Stimulated activated CD4-positive, alpha-beta T cell treated with anti-CD3 and anti-CD28 coated beads, Interleukin-2, amount 100 ng/mL, for 24 hours (primary cell): ENCODE data around the gene THEMIS2.
A peak's percentile ranks its signal among the peaks of the same experiment; 100 is the strongest.
"Not testable (repeated sequence)": the region's sequence is repeated elsewhere in the genome, so short reads cannot be mapped to it uniquely, and the experiment has no call there.

Experiments used
- DNase-seq, 2 donors: peaks; one replicate each; pipeline ENCODE4 v3.0.0-alpha.2; 2020

THEMIS2 gene

DNA sequence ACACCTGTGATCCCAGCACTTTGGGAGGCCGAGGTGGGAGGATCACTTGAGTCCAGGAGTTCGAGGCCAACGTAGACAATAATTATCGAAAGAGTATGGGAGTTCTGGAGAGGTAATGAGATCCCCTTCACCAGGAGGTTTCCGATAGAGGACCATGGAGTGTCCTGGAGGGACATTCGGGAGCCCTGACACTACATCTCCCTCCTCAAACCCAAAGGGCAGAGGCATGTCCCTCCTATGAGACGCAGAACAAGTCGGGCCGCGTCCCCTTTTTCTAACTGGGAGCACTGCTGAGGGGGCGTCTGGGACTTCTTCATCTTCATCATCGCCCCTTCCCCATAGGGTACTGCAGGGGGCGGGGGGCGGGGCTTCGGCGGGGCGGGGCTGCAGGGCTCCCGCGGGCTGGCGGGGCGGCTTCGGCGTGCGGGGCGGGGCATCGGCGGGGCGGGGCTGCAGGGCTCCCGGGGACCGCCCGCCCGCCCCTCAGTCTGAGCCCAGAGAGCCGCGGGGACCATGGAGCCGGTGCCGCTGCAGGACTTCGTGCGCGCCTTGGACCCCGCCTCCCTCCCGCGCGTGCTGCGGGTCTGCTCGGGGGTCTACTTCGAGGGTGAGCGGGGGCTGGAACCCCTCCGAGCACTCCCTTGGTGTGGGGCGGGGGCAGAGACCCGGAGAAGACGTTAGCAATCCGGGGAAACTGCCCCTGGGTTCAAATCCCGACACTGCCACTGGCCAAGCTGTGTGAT, at the start of gene THEMIS2:
Gene THEMIS2 (plus strand): TSS at position 486 of the 743 bp plus-strand sequence. CDS start 28 bp downstream, at position 514.
- DNase-seq = peak; percentile 84 to 86

DNA sequence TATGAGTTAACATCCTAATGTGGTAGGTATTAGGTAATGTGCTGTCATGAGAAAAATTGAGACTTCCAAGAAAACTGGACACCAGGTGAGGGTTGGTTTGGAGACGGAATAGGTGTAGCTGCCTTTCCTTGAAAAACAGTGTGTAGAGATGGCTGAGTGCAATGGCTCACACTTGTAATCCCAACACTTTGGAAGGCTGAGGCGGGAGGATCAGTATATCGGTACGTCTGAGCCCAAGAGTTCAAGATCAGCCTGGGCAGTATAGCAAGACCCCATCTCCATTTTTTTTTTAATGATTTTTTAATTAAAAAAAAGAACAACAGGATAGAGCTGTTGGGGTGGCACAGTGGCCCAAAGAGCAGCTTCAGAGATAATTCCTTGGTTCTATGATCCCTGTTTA, 48.6 kb upstream of the THEMIS2 start:
- no peak for DNase-seq

DNA sequence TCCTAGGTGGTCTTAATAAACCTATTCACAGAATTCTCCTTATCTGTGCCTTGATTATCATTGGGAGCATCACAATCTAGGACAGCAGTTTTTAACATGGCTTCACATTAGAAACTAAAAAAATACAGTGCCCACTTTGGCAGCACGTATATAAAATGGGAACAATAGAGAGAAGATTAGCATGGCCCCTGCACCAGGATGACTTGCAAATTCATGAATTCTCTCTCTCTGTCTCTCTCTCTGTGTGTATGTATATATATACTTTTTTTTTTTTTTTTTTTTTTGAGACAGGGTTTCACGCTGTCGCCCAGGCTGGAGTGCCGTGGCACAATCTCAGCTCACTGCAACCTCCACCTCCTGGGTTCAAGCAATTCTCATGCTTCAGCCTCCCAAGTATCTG, 47.9 kb upstream of the THEMIS2 start:
- no peak for DNase-seq

DNA sequence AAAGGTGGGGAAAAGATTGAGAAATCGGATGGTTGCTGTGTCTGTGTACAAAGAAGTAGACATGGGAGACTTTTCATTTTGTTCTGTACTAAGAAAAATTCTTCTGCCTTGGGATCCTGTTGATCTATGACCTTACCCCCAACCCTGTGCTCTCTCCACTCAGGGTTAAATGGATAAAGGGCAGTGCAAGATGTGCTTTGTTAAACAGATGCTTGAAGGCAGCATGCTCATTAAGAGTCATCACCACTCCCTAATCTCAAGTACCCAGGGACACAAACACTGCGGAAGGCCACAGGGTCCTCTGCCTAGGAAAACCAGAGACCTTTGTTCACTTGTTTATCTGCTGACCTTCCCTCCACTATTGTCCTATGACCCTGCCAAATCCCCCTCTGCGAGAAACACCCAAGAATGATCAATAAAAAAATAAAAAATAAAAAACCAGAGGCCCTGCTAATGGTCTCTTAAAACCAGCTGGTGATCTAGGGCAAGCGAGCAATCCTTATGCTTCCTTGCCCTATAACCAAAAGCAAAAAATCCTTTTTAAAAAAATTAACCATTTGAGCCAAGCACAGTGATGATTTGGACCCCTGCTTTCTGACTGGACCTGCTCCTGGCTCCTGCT, 42.9 kb upstream of the THEMIS2 start:
- not testable (repeated sequence) for DNase-seq

DNA sequence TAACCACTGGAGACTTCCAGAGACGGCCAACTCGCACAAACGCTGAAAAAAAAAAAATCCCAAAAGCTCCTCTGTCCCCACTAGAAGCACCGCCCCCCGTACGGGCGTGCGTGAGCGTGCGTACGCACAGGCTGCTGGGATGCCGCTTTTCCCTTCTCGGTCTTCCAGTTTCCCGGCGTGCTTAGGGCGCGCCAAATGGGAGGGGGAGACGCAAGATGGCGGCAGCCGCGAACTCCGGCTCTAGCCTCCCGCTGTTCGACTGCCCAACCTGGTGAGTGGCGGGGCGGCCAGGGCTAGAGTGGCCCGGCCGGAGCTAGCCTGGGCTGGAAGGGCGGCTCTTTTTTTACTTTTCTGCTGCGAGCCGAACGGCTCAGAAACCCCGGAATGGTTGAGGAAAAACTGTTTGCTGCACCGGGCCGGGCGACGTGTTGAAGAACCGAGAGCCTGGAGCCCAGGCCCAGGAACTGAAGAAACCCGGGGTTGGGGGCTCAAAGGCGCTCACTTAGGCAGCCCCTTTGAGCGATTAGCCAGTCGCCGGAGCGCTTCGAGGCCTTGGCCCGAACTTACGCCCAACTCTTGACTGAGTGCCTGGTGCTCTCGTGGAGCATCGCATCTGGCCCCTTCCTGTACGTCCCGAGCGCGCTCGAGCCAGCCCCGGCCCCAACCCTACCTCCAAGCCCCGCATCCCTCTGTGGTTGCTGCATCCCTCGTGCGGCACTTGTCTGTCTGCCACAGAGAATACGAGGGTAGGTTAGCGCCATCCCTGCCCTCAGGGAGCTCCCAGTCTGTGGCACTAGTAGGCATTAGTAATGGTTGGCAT, 41.5 kb upstream of the THEMIS2 start, which contains the start of gene PPP1R8:
Gene PPP1R8 (plus strand): TSS at position 162 of the 820 bp plus-strand sequence. CDS start 54 bp downstream, at position 216.
- peak; percentile 91 to 92 for DNase-seq

DNA sequence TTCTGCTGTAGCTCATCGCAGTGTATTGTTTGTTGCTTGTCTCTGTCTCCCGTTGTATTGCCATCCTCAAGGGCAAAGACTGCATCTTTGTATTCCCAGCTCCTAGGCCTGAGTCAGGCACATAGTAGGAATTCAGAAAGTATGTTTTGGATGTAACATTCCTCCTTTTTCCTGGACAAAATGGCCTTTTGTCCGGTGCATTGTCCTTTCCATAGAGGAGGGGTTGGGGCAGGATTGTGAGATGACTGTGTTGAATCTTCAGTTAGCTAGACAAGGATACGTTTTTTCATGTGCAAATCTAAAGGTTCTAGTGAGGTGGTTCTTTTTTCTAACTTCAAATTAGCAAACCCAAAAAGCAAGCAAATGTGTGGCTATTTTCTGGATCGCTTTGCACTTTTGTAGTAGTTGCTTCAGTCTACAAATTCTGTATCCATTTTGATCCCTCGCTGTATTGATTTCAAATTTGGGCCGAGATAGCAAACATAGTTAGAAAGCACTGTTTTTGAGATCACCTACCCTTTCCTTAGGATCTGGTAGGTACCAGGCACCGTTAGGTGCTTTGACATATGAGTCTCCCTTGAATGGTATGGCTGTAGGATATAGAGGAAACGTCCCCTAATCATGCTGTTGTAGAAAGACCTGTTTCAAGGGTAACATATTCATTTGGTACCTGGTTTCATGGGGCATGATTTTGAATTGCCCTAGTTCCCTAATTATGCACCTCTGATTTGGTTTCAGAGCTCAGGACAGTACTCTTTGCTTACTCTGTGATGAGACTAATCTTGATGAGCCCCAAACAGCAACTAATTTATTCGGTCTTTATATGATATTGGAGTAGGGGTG, 40.6 kb upstream of the THEMIS2 start:
- no peak for DNase-seq

DNA sequence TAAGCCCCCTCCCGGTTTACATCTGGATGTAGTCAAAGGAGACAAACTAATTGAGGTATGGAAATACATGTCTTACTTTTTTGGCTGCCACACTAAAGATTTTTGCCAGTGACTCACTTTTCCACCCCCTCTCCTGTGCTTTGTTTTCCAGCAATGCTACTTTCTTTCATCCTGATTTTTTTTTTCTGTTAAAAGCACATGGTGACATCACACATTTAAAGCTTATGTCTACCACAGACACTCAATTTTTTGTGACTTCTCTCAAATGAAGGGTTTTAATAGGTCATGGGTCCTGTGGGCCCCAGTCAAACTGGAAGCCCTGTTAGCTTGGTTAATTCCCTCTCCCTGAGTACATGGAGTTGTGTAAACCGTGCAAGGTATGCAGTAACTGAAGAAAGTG, 39.6 kb upstream of the THEMIS2 start:
- no peak for DNase-seq

DNA sequence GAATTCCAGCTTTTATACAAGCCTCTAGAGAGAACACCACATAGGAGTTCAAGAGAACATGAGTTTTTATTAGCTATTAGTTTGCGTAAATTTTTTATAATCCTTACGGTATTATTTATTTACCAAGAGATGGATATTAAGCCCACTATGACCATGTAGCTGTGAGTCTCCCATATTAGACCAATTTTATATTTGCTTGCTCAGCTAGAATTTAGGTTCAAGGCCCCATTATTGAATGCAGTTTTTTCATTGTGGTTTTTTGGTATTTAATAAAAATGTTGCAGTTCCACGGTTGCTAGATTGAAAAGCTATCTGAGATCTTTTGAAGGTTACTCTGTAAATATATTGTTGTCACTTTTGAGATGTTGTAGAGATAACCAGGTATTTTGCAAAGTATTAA, 38.9 kb upstream of the THEMIS2 start:
- DNase-seq = no peak

DNA sequence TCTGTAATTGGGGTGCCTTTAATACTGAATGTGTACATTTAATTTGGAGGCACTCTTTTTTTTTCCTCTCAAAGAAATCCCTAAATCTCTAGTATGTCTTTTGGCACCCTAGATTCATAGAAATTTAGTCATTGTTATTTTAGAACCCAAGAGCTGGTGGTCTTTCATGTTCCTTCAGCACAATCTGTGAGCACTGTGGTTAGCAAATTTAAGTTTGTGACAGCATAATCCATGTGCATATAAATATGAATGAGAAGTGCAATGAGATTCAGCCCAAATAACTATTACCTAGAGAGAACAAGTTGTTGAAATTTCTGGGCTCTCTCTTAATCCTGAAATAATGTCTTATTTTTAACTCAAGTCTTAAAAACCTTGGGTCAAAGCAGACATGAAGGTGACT, 37.3 kb upstream of the THEMIS2 start:
- DNase-seq = no peak

DNA sequence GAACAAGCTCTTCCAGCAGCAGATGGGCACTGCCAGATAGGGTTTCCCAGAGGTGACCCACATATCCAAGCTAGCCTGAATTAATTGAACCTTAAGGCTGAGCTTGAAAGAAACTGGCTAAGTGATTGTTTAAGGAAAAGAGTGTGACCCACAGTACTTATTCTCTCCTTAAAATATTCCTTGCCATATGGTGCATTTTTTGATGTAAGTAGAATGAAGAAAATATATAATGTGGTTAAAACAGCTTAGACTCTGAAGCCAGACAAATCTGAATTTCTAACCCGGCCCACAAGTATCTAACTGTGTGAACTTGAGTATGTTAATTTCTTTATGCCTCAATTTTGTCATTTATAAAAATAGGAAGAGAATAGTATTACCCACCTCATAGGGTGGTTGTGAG, 36.8 kb upstream of the THEMIS2 start:
- DNase-seq = no peak

DNA sequence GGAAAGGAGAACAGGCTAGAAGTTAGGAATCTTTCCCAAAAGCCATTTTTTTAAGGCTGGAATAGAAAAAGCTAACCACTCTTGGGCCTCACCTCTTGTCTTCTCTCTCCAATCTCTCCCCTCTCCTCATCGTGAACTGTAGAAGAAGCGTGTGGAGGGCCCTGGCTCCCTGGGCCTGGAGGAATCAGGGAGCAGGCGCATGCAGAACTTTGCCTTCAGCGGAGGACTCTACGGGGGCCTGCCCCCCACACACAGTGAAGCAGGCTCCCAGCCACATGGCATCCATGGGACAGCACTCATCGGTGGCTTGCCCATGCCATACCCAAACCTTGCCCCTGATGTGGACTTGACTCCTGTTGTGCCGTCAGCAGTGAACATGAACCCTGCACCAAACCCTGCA, 22.4 kb upstream of the THEMIS2 start:
- no peak for DNase-seq

DNA sequence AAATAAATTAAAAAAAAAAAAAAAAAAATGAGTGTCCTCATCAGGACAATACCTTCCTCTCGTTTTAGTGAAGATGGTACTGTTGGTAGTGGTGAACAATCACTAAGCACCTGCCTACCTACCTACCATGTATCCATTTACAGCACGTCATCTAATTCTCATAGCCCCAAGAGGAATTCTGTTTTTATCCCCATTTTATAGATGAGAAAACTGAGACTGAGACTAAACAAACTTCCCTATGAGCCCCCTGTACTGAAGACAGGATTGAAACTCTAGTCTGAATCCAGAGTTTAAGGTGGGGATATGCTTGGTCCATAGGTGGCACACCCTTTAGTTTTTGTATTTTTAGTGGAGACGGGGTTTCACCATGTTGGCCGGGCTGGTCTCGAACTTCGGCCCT, 17.3 kb upstream of the THEMIS2 start:
- no peak for DNase-seq

DNA sequence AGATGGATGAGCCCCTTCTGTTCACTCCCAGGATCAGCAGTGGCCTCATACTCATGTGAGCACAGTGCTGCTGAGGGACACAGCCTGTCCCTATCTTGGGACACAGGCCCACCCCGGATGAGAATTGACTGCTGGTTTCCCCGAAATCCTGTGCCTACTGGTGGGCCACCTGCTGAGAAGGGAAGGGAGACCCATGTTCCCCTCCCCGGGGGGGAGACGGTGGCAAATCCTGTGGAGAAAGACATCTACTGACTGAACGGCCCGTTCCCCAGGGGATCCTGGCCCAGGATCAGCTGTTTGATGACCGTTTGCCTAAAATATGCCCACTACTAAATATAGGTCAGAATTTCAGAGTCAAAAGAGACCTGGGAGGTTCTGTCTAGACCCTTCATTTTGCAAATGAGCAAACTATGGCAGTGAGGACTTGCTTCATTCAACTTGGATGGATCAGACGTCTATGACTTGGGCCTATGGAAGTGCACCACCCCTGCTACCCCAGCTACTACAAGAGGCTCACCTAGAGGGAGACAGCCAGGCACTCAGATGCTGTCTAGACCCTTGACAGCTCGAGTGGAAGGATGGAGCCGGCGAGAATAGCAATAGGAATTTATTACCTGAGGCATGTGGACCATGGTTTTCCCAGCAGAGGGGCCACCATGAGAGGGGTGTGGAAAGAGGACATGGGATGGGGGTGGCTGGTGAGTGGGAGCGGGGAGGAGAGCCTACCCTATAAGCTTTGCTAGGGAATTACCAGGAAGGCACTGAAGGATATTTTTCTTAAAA, 15.6 kb upstream of the THEMIS2 start:
- no peak for DNase-seq

DNA sequence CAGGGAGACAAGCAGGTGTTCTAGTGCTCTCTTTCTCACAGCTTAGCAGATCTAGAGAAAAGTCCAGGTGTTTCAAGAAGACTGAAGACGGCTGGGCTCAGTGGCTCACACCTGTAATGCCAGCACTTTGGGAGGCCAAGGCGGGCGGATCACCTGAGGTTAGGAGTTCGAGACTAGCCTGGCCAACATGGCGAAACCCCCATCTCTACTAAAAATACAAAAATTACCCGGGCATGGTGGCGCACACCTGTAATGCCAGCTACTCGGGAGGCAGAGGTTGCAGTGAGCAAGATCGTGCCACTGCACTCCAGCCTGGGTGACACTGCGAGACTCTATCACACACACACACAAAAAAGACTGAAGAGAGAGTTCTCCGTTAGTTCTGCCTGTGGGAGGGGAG, 14.8 kb upstream of the THEMIS2 start:
- DNase-seq = not testable (repeated sequence)

DNA sequence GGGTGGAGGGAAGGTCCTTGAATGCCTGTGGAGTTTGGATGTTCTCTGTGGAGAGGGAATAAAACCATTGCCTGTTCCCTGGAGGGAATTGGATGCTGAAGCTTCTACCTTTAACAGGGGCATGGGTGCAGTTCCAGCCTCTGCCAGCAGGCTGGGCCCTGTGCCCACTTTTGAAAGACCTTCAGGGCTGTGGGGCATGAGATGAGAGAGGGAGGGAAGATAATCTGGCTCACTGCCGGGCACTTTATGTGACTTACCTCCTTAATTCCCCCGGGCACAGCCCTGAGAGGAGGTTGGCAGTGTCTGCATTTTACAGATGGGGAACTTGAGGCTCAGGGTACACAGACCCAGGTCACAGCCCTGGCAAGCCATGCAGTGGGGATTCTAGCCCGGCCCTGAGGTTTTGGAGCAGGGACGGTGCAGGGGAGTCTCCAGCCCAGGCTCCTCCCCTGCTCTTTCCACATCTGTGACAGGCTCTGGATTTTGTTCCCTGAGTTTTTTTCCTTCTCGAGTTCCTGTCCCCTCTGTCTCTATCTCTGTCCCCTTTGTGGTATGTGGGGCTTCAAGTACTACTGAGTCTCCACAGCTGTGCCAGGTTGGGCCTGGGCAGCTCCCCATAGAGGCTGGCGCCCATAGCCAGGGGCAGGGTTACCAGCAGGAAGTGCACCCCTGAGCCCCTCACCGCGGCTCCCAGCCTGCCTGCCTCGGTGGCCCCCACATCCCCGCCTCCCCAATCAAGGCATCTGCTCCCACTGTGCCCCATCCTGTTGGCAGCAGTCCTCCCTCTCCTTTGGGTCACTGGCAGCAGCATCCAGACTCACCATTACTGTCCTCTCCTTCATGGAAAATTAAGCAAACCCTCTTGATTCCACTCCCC, 14.0 kb upstream of the THEMIS2 start:
- peak; percentile 88 to 90 for DNase-seq

DNA sequence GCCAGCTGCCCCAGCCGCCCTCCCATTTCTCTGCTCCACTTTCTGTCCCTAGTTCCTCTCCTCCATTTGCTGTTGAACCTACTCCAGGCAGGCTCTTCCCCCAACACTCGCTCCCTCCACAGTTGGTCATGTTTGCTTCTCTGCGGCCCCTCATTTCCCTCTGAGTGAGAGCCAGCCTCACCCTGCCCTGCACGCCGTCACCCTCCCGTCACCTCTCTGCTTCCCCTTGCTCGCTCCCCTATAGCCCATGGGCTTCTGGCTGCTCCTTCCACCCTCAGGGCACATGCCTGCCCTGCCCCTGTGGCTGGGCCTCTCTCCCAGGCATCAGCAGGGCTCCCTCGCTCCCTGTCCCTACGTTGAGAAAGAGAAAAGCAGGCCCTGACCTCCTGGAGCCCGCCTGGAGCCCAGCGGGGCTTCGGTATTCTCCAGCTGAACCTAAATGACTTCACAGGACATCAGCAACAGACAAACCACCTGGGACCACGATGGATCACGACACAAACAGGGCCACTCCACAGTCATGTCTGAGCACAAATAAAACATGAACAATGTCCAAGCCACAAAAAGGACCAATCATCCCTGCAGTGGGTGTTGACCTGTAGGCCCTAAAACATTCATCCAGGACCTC, 13.3 kb upstream of the THEMIS2 start:
- DNase-seq = no peak

DNA sequence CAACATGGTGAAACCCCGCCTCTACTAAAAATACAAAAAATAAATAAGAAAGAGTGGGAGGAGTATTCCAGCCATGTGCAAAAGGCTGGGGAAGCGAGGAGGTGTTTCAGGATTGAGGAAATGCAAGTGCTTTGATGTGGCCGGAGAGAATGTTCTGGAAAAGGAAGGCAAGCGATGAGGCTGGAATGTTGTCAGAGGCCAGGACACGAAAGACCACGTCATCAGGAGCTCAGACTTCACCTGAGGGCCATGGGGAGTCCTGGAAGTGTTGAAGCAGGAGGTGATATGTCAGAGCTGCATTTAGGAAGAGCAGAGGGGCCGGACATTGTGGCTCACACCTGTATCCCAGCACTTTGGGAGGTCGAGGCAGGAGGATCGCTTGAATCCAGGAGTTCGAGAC, 10.9 kb upstream of the THEMIS2 start:
- DNase-seq = no peak

DNA sequence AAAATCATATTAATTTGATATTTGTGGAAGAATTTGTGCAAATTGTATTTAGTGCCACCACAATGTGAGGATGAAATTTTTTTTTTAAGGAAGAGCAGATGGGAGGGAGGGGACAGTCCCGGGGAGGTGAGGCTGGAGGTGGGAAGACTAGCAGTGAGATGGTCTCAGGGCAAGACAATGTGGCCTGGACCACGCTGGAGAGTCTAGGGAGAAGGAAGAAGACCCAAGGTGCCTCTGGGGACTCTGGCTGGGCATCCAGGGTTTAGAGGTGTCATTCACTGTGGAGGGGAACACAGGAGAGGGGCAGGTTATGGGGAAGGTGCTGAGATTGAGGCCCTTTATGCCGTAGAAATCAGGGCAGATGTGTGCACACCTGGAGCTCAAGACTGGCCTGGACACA, 10.3 kb upstream of the THEMIS2 start:
- no peak for DNase-seq

DNA sequence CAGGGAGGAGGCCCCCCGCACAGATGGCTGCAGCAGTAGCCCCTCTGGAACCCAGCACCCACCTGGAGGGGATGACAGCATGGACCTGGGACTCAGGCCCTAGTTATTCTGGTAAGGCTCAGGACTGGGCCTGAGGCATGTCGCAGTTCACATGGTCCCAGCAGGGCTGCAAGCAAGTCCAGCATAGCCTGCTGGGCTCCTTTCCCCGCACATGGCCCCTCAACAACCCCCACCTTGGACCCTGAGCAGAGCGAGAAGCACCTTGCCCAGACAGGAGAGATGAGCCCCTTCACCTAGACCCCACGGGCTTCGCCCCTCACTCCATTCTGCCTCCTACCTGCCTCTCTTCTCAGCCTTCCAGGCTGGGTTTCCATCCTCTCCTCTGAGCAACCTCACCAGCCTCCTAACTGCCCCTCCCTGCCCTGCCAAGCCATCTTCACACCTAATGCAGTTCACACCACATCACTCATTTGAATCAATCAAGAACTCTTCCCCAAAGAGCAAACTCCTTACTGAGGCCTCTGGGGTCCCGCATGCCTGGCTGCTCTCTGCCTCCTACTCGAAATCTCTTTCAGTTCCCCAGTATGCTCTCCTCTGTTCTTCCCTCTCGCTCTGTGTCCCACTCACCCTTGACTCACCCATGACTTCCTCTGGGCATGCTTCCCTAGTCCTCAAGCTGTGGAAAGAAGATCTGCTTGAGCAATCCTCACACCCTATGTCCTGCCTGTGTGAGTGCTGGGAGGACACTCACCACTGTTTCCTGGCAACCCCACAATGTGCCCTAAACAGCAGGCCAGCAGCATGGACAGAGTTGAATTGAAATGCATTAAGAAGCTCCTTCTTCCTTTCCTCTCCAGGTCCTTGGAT, 9.4 kb upstream of the THEMIS2 start:
- DNase-seq = no peak
